A673 (cell line): Measurements from ENCODE around the gene GLO1. TPM values are rescaled to one million over a fixed set of nuclear protein-coding genes. Genes with fewer than 3 reads are reported as not detected.

Experiments
- BruUV-seq: library from RNA; stranded (reverse); fragments of 400-500 nt; replicated peaks from 2 replicates; lab custom pipeline; 2021; lab: Mats Ljungman, UMichigan
- CTCF ChIA-PET: fragments of 300-600 bp; sonication (Branson Sonifier 250); formaldehyde crosslinking; loops from one replicate; lab custom pipeline; 2022; ENCODE audit warnings: antibody characterized with exemption; lab: Charles Lee
- POLR2A ChIA-PET: fragments of 300-600 bp; sonication (Branson Sonifier 250); formaldehyde crosslinking; loops from one replicate; lab custom pipeline; 2022; ENCODE audit warnings: antibody characterized with exemption; ENCODE audit not compliant: low non-redundant PET; lab: Charles Lee
- DNase-seq: peaks from one replicate; pipeline ENCODE4 v3.0.0-alpha.2; 2015; ENCODE audit warnings: low spot score
- H3K27ac ChIP-seq: fragments of 200-600 bp; sonication (generic); 2 replicates; pipeline ENCODE4 v1.5.1; 2016; ENCODE audit warnings: mixed run types, low read depth, mild to moderate bottlenecking, mixed read lengths, antibody characterized with exemption, low read length; ENCODE audit not compliant: poor library complexity, severe bottlenecking
- H3K27me3 ChIP-seq: fragments of 200-600 bp; sonication (generic); replicated peaks from 2 replicates; pipeline ENCODE4 v1.6.1; 2017; ENCODE audit warnings: mixed run types, low read depth, mild to moderate bottlenecking, mixed read lengths, antibody characterized with exemption, low read length; ENCODE audit not compliant: insufficient read depth, poor library complexity
- H3K36me3 ChIP-seq: fragments of 200-600 bp; sonication (generic); 2 replicates; pipeline ENCODE4 v1.6.1; 2016; ENCODE audit warnings: mixed run types, mild to moderate bottlenecking, mixed read lengths, antibody characterized with exemption, low read length; ENCODE audit not compliant: insufficient read depth, poor library complexity, severe bottlenecking
- H3K4me1 ChIP-seq: fragments of 200-600 bp; sonication (generic); 2 replicates; pipeline ENCODE4 v1.6.1; 2017; ENCODE audit warnings: mixed run types, mild to moderate bottlenecking, mixed read lengths, antibody characterized with exemption, low read length; ENCODE audit not compliant: insufficient read depth, poor library complexity, severe bottlenecking
- H3K4me3 ChIP-seq: fragments of 200-600 bp; sonication (generic); 2 replicates; pipeline ENCODE4 v1.5.1; 2016; ENCODE audit warnings: low read depth, mixed run types, mild to moderate bottlenecking, mixed read lengths, low read length; ENCODE audit not compliant: poor library complexity, severe bottlenecking
- H3K9me3 ChIP-seq: fragments of 200-600 bp; sonication (generic); 2 replicates; pipeline ENCODE4 v1.6.1; 2016; ENCODE audit warnings: mixed run types, low read depth, mild to moderate bottlenecking, mixed read lengths, antibody characterized with exemption, low read length; ENCODE audit not compliant: poor library complexity, severe bottlenecking
- EZH2 ChIP-seq: fragments of 200-600 bp; sonication (generic); IDR thresholded peaks from 2 replicates; pipeline ENCODE4 v1.6.1; 2017; ENCODE audit warnings: borderline replicate concordance, low read depth, mild to moderate bottlenecking, mixed read lengths, antibody characterized with exemption, low read length; ENCODE audit not compliant: poor library complexity, severe bottlenecking
- intact Hi-C: fragments of 100-400 bp; cut with micrococcal nuclease; formaldehyde crosslinking; loops from one replicate; pipeline ENCODE4 v1.10.0; 2022; ENCODE audit not compliant: unreplicated experiment
- total RNA-seq: library from RNA; stranded (reverse); gene quantifications from 2 replicates; pipeline ENCODE4 v1.2.3, GENCODE V29; 2021
- TF ChIP-seq, protein P1 (sequence below): fragments of 300-800, 200-600 bp; sonication (generic); conservative IDR thresholded peaks from 2 replicates; pipeline ENCODE4 v1.5.1; 2017; ENCODE audit warnings: low read depth, mild to moderate bottlenecking, antibody characterized with exemption, low read length, moderate library complexity, mixed read lengths

GLO1 gene
- total RNA-seq, 1 experiment from 2014 or later = 183 TPM

- Histone ChIP-seq H3K4me3 (no peak overlapping the region), H3K9me3 (no peaks in the 10 kb centered on the region), H3K27ac (no peak overlapping the region), H3K36me3 (no peaks in the 10 kb centered on the region), H3K4me1 (peaks cover 13% of the 10 kb centered on the region), H3K27me3 (peaks cover 33% of the 10 kb centered on the region)
- POLR2A ChIA-PET = no interaction called here
- TF ChIP-seq, protein P1, sequence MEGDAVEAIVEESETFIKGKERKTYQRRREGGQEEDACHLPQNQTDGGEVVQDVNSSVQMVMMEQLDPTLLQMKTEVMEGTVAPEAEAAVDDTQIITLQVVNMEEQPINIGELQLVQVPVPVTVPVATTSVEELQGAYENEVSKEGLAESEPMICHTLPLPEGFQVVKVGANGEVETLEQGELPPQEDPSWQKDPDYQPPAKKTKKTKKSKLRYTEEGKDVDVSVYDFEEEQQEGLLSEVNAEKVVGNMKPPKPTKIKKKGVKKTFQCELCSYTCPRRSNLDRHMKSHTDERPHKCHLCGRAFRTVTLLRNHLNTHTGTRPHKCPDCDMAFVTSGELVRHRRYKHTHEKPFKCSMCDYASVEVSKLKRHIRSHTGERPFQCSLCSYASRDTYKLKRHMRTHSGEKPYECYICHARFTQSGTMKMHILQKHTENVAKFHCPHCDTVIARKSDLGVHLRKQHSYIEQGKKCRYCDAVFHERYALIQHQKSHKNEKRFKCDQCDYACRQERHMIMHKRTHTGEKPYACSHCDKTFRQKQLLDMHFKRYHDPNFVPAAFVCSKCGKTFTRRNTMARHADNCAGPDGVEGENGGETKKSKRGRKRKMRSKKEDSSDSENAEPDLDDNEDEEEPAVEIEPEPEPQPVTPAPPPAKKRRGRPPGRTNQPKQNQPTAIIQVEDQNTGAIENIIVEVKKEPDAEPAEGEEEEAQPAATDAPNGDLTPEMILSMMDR = no peak
- no peak for TF ChIP-seq EZH2
- DNase-seq = no peak
- BruUV-seq = no TSS peak
- CTCF ChIA-PET = no interaction called here
- intact Hi-C loops = no loop called here
Observed at GRCh38 chr6:38713812-38714211, 10.9 kb upstream of the GLO1 start.

GRCh38 chr6:38708496-38708895 lies 5.6 kb upstream of the GLO1 start:
- TF ChIP-seq EZH2 = no peak
- TF ChIP-seq, protein P1 = 0 out of 2 replicates have a peak, but pooled peaks have one; percentile 9
- Histone ChIP-seq H3K4me3 (no peak overlapping the region), H3K36me3 (no peaks in the 10 kb centered on the region), H3K4me1 (no peaks in the 10 kb centered on the region), H3K27me3 (no peaks in the 10 kb centered on the region), H3K9me3 (no peaks in the 10 kb centered on the region), H3K27ac (no peak overlapping the region)
- peak; percentile 21 for DNase-seq
- intact Hi-C loops = no loop called here
- POLR2A ChIA-PET = no interaction called here
- no TSS peak for BruUV-seq
- CTCF ChIA-PET = interaction anchor here (0.5 kb wide), 1 partner anchor 64 kb away, joined by 8 read pairs; no protein-coding TSS in a partner anchor

DNA sequence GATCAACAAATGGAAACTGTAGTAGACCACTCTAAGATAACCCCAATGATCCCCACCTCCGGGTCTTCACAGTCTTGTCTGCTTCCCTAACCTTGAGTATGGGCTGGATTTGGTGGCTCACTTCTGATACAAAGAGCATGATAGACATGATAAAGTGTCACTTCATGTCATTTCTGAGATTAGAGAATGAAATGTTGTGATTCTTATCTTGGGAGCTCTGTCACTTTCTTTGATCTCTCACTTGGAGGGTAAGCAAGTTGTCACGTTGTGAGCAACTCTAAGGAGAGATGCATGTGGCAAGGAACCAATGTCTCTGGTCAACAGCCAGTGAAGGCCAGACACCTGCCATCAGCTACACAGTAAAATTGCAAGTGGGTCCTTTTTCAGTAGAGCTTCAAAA lies 3.0 kb upstream of the GLO1 start:
- POLR2A ChIA-PET = no interaction called here
- Histone ChIP-seq H3K4me3 (no peak overlapping the region), H3K4me1 (no peaks in the 10 kb centered on the region), H3K36me3 (peaks cover 7% of the 10 kb centered on the region), H3K27ac (no peak overlapping the region), H3K27me3 (no peaks in the 10 kb centered on the region), H3K9me3 (peaks cover 8% of the 10 kb centered on the region)
- BruUV-seq = no TSS peak
- intact Hi-C loops = no loop called here
- TF ChIP-seq, protein P1 = no peak
- no peak for DNase-seq
- CTCF ChIA-PET = no interaction called here
